Measurements from ENCODE around the gene CYP46A1.

The CYP46A1 gene

DNA sequence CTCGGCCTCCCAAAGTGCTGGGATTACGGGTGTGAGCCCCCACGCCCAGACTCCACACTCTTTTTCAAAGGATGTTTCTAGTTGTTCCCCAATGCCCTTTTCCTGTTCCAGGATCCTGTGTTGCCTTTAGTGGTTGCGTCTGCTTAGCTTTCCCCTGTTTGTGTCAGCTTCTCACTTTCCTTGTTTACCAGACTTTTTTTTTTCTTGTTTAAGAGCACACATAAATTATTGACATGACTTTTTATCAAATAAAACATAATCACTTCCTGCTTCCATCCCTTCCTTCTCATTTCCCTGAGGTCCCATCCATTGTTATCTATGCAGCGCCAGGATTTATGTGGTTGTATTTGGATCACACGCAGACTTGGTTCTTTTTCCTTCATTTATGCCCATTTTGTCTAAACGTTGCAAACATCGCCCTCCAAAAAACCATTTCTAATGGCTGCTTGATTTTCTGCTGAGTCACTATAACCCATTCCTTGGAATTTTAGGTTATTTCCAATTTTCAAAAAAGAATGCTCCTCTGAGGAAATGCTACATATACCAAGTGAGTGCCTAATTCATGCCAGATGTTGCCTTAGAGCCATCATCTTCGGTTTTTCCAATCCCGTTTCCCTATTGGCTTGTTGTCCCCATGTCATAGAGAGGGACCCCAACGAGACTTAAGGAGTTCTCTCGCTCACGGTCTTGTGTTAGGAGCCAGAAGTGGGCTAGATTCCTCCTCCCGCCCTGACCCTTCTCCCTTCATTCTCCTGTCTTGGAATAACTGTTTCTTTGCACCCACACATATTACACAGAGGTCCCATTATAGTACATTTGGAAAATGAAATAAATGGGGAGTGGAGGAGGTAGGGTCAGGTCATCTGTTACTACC, 13.5 kb upstream of the CYP46A1 start:
- no peak overlapping the region for H3K4me3 ChIP-seq (ENCODE audit: low read depth, low read length)
- TF ChIP-seq, protein P1, sequence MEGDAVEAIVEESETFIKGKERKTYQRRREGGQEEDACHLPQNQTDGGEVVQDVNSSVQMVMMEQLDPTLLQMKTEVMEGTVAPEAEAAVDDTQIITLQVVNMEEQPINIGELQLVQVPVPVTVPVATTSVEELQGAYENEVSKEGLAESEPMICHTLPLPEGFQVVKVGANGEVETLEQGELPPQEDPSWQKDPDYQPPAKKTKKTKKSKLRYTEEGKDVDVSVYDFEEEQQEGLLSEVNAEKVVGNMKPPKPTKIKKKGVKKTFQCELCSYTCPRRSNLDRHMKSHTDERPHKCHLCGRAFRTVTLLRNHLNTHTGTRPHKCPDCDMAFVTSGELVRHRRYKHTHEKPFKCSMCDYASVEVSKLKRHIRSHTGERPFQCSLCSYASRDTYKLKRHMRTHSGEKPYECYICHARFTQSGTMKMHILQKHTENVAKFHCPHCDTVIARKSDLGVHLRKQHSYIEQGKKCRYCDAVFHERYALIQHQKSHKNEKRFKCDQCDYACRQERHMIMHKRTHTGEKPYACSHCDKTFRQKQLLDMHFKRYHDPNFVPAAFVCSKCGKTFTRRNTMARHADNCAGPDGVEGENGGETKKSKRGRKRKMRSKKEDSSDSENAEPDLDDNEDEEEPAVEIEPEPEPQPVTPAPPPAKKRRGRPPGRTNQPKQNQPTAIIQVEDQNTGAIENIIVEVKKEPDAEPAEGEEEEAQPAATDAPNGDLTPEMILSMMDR (IDR thresholded peaks at IDR 0.05; ENCODE audit: low read depth, low read length), result no peak

DNA sequence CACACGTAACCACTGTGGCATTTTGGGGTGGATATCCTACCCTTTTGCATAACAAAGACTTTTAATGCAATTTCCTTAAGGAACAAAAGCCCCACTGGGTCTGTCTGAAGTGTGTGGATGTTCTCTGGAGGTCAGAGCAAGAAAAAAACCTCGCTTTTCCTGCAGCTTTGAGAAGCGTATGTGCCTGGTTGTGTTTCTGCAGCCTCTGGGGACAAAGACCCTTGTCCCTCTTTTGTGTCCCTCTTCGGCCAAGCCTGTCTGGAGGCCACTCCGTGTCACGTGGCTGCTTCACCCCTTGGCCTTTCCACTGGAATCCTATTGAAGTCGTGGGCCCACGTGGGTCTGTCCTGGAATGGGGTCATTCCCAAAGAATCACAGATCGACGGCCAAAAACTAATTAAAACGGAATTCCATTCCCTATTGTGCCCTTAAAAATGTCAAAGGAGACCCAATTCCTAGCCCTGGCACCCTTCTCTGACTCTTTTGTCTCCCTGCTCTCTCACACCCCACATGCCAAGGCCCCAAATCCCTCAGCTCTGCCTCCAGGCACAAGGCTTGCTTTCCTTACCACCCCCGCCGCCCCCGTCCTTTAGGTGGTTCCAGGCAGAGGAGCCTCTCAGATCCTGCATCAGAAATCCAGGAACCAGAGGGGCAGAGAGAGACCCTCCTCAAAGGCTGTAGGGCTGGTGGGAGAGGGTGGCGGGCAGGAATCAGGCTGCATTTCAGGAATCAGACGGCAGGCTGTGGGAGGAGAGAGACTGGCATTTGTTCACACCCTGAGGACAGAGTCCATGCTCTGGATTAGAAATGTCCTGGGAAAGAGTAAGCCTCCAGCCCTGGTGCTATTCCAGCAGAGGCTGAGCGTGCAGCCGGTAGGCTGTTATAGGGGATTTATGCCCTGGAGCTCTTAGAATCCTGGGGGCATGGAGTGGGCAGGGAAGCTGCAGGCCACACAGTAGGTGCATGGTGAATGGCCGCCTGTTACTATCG, 12.6 kb upstream of the CYP46A1 start:
- TF ChIP-seq, protein P1 (IDR thresholded peaks at IDR 0.05; ENCODE audit: low read depth, low read length), result no peak
- H3K4me3 ChIP-seq (ENCODE audit: low read depth, low read length), result no peak overlapping the region

DNA sequence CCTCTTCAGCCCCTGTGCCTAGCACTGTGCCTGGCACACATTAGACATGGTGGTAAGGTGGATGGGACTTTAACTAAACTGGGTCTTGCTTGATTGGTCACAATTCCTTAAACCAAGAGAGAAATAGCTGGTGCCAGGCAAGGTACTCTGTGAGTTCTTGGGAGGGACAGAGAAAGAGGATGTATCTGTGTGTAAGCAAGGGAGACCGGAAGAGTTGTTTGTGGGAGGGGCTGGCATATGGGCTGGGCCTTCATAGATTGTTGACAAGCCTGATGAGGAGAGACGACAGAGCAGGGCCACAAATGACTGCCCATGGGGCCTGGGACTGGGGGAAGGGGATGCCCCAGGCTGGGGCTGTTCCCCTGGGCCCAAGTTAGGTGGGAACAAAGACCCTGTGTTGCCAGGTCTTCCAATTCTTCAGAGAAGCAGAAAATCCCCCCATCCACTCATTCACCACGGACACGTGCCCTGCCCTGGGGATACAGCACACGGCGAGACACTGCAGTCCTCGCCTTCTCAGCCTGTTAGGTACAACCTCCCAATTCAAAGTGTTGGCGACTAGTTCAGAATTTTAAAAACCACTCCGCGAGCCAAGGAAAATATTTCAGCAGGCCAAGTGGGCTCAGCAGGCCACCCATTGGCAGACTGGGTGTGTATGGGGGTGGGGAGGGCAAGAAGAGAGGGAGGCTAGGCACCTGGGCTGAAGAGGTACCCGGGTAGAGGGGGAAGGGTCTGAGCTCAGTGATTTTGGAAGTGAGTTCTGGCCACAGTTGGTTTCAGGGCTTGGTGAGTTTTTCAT, 11.4 kb upstream of the CYP46A1 start:
- no peak overlapping the region for H3K4me3 ChIP-seq (ENCODE audit: low read depth, low read length)
- TF ChIP-seq, protein P1 (IDR thresholded peaks at IDR 0.05; ENCODE audit: low read depth, low read length), result no peak

DNA sequence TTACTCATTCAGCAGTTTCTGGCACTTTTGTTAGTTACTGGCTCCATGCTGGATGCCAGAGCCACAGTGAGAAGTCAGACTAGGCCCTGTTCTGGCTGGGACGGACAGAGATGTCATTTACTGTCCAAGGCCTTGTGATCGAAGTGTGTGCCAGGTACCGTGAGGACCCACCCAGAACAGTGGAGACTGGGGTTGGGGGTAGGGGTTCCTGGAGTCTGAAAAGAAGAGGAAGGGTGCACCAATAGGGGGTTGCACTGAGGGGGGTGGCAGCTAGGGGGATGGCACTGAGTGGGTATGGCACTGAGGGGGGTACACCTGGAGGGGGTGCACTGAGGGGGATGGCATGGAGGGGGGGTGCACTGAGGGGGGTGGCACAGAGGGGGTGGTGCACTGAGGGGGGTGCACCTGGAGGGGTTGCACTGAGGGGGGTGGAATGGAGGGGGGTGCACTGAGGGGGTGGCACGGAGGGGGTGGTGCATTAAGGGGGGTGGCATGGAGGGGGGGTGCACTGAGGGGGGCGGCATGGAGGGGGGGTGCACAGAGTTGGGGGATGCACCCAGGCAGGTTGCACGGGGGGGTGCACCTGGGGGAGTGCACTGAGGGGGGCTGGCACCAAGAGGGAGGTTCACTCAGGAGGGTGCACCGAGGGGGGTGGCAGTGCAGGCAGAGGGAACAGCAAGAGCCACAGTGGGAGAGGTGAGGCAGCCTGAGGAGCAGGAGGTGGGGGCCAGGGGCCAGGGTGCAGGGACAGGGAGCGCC, 10.6 kb upstream of the CYP46A1 start:
- no peak overlapping the region for H3K4me3 ChIP-seq (ENCODE audit: low read depth, low read length)
- TF ChIP-seq, protein P1 (IDR thresholded peaks at IDR 0.05; ENCODE audit: low read depth, low read length), result no peak

DNA sequence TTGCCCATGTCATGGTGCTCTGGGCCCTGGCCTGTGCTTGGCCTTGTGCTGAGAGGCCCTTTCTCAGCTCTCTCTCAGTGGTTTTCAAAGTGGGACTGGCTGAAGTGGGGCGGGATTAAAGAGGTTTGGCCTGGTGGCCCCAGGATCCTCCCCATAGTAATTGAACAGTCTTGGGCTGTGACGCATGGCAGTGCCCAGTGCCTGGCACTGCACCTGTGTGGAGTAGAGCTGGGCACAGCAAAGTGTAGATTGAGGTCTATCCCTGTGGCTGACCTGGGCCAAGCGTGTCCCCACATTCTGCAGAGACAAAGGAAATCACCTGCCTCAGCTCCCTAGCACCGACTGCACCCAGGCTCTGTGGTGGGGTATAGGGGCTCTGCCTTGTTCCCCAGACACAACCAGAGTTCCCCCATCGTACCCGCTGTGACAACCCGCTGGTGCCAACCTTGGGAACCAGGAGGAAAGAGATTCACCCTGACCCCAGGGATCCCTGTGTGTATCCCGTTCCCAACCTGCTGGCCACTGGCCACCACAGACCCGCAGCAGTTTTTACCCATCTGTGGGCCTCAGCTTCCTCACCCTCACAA, 9.9 kb upstream of the CYP46A1 start:
- H3K4me3 ChIP-seq (ENCODE audit: low read depth, low read length), result no peak overlapping the region
- TF ChIP-seq, protein P1 (IDR thresholded peaks at IDR 0.05; ENCODE audit: low read depth, low read length), result no peak

DNA sequence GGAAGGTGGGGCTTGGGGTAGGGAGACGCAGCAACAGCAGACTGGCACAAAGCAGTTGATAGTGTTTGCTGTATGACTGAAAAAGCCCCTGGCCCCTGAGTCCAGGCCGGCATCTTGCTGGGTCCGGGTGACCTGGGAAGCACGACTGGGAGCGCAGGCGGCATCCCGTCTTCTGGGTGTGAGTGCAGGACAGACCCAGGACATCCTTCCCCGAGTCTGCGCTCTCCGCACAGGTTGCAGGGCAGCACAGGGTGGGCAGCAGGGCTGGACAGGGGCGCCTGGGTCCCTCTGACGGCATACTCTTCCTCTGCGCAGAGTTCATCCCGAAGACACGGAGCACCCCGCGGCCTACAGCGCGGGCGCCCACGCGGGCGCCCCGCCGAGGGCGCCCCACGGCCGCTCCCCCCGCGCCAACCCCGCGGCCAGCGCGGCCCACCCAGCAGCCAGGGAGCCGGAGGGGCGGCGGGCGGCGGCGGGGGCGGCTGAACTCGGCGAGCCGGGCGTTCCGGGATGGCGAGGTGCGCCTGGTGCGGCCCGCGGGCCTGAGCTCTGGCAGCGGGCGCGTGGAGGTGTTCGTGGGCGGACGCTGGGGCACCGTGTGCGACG, 9.2 kb upstream of the CYP46A1 start:
- TF ChIP-seq, protein P1 (IDR thresholded peaks at IDR 0.05; ENCODE audit: low read depth, low read length), result no peak
- no peak overlapping the region for H3K4me3 ChIP-seq (ENCODE audit: low read depth, low read length)

All from WI38 (cell line).